Uterus (tissue), 4 donors: Measurements from ENCODE around the gene NTRK3. TPM values are rescaled to one million over a fixed set of nuclear protein-coding genes. Genes with fewer than 3 reads are reported as not detected.
"Not testable (repeated sequence)": the region's sequence is repeated elsewhere in the genome, so short reads cannot be mapped to it uniquely, and the experiment has no call there.

Experiments used
- DNase-seq, 2 donors: peaks; one replicate each; pipeline ENCODE4 v3.0.0-alpha.2; 2019 to 2020
- H3K27ac ChIP-seq, 2 donors: fragments of 200-600 bp; sonication (generic); 1 replicate in 1 of 2; 2 replicates in 1 of 2; pipeline ENCODE4 v1.5.1; 2016 to 2018
- H3K27me3 ChIP-seq, 2 donors: fragments of 200-600 bp; sonication (generic); one replicate each; pipeline ENCODE4 v1.5.1; 2018 to 2019; ENCODE audit warnings: control low read depth in 1 of 2
- H3K36me3 ChIP-seq, 2 donors: fragments of 200-600 bp; sonication (generic); one replicate each; pipeline ENCODE4 v1.5.1; 2019; ENCODE audit warnings: control low read depth in 1 of 2
- H3K4me1 ChIP-seq, 2 donors: fragments of 200-600 bp; sonication (generic); one replicate each; pipeline ENCODE4 v1.5.1; 2018 to 2019; ENCODE audit warnings: control low read depth in 1 of 2
- H3K4me3 ChIP-seq, 2 donors: fragments of 200-600 bp; sonication (generic); 1 replicate in 1 of 2; 2 replicates in 1 of 2; pipeline ENCODE4 v1.5.1; 2018 to 2019; ENCODE audit warnings: mild to moderate bottlenecking in 1 of 2
- H3K9me3 ChIP-seq, 2 donors: fragments of 200-600 bp; sonication (generic); one replicate each; pipeline ENCODE4 v1.5.1; 2019; ENCODE audit warnings: control low read depth in 1 of 2
- POLR2A ChIP-seq, 2 donors: fragments of 450-650 bp; IDR thresholded peaks; one replicate each; pipeline ENCODE4 v1.6.1; 2016; ENCODE audit warnings: antibody characterized with exemption in 2 of 2, mild to moderate bottlenecking in 1 of 2, moderate library complexity in 1 of 2
- intact Hi-C: fragments of 100-400 bp; cut with DNase I; formaldehyde crosslinking; loops from one replicate; pipeline ENCODE4 v1.15.1; 2023; ENCODE audit warnings: low total_unique reads
- total RNA-seq, 4 donors: library from RNA; depleted of rRNA in 3 of 4; stranded (reverse); fragments of >200 nt in 3 of 4; gene quantifications; one replicate each; pipeline versions ENCODE4 v1.1.0 to v1.2.4, GENCODE V29; 2014 to 2023
- TF ChIP-seq, protein P1 (sequence below), 4 experiments: fragments of 200-600 bp in 2 of 4; fragments of 450-650 bp in 2 of 4; sonication (generic) in 2 of 4; IDR thresholded peaks; one replicate each; pipeline ENCODE4 v1.5.1; 2016 to 2019; ENCODE audit warnings: antibody characterized with exemption in 4 of 4, mild to moderate bottlenecking in 2 of 4, moderate library complexity in 1 of 4
- donor health status: DM: yes; HTN: yes; CAD: no.

The NTRK3 gene
- total RNA-seq, 4 donors from 2014 or later, result 6.9 to 47.0 (median 32.5) TPM

DNA sequence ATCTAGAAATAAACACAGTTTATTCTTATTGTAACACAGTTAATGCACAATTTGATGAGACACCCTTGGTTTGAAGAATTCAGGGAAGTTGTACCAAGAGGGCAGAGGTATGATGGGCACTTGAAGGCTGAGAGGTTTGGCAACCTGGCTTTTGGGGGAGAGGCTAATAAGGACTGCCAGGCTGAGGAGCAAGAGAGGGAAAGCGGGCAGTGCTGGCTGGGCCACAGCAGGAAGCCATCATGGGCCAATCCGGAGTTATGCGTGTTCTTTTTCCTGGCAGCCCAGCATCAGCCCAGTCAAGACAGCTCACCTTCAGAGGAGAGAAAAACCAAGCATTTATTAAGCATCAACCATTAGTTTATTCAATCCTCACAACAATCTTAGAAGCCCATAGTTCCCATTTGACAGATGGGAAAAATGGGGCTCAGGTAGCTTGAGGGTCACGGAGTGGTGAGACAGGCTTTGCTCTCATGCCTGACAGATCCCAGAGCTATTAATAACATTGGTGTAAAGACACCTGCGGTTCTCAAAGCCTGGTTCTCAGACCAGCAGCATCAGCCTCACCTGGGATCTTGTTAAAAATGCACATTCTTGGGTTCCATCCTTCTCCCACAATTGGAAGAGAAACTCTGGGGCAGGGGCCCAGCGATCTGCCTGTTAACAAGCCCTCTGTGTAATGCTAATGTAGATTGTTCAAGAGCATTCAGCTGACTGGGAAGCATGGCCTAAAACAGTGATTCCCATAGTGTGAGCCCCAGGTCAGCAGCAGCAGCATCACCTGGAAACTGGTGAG is 183.7 kb downstream of the NTRK3 start:
- intact Hi-C loops, result no loop called here
- Histone ChIP-seq H3K9me3 (no peaks in the 10 kb centered on the region), H3K4me1 (no peaks in the 10 kb centered on the region), H3K27me3 (no peaks in the 10 kb centered on the region), H3K4me3 (no peak overlapping the region), H3K36me3 (no peaks in the 10 kb centered on the region), H3K27ac (no peak overlapping the region)
- DNase-seq, result no peak
- TF ChIP-seq POLR2A (IDR thresholded peaks at IDR 0.05), result no peak
- TF ChIP-seq, protein P1, sequence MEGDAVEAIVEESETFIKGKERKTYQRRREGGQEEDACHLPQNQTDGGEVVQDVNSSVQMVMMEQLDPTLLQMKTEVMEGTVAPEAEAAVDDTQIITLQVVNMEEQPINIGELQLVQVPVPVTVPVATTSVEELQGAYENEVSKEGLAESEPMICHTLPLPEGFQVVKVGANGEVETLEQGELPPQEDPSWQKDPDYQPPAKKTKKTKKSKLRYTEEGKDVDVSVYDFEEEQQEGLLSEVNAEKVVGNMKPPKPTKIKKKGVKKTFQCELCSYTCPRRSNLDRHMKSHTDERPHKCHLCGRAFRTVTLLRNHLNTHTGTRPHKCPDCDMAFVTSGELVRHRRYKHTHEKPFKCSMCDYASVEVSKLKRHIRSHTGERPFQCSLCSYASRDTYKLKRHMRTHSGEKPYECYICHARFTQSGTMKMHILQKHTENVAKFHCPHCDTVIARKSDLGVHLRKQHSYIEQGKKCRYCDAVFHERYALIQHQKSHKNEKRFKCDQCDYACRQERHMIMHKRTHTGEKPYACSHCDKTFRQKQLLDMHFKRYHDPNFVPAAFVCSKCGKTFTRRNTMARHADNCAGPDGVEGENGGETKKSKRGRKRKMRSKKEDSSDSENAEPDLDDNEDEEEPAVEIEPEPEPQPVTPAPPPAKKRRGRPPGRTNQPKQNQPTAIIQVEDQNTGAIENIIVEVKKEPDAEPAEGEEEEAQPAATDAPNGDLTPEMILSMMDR (IDR thresholded peaks at IDR 0.05), result no peak

DNA sequence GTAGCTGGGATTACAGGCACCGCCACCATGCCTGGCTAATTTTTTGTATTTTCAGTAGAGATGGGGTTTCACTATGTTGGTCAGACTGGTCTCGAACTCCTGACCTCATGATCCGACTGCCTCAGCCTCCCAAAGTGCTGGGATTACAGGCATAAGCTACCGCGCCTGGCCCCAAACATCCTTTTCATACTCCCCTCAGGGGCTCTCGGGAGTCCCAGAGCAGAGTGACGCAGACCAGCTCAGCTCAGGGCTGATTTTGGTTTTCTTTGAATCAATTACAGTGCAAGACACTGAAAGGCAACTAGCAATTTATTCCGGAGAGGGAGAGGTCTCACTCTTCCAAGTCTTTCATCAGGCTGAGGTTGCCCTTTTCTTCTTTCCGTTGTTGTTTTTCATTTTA is 184.4 kb downstream of the NTRK3 start:
- H3K4me3 ChIP-seq, H3K9me3 ChIP-seq, H3K27ac ChIP-seq, H3K4me1 ChIP-seq, intact Hi-C loops, H3K27me3 ChIP-seq, H3K36me3 ChIP-seq: not testable (repeated sequence)
- DNase-seq, result peak in 1 of 2 donors; percentile 27

DNA sequence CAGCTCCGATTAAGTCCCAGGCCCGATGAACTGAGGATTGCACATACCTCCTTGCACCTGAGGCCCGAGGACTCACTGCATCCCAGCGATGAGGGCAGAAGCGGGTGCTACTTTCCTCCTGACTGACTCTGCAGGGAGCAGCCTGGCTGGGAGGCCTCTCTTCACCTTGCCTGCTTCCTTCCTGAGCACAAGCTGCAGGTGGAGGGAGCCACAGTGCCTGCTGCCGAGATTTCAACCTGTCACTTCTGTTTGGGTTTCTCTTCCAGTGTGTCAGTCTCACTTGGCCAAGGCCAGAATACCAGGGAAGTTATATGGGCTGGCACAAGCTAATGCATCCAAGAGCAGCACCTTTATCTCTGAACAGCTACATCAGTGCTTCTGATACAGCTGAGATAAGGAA is 185.4 kb downstream of the NTRK3 start:
- H3K27ac ChIP-seq, result no peak overlapping the region
- no peaks in the 10 kb centered on the region for H3K9me3 ChIP-seq
- no peaks in the 10 kb centered on the region for H3K27me3 ChIP-seq
- TF ChIP-seq, protein P1 (IDR thresholded peaks at IDR 0.05), result no peak
- no peak for TF ChIP-seq POLR2A (IDR thresholded peaks at IDR 0.05)
- intact Hi-C loops, result no loop called here
- H3K36me3 ChIP-seq, result no peaks in the 10 kb centered on the region
- no peaks in the 10 kb centered on the region for H3K4me1 ChIP-seq
- DNase-seq, result no peak
- H3K4me3 ChIP-seq, result no peak overlapping the region

DNA sequence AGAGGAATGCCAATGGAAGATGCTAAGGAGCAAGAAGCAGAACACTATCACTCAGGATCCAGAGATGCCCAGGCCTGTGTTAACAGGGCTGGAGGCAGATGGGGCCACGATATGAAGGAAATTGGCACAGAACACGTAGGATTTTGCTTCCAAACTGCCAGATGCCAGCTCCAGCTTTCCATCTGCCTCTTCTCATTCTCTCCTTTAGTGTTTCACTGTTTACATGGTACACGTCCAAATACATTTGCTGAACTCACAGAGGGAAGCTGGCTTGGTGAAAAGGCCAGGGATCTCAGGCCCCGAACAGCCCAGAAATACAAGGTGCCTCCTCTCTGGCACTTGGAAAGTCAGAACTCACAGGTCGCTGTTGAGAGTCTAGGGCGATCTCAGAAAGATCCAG is 187.0 kb downstream of the NTRK3 start:
- DNase-seq, result no peak
- no peaks in the 10 kb centered on the region for H3K9me3 ChIP-seq
- intact Hi-C loops, result no loop called here
- H3K27me3 ChIP-seq, result no peaks in the 10 kb centered on the region
- H3K4me3 ChIP-seq, result no peak overlapping the region
- no peak for TF ChIP-seq POLR2A (IDR thresholded peaks at IDR 0.05)
- H3K27ac ChIP-seq, result no peak overlapping the region
- no peaks in the 10 kb centered on the region for H3K36me3 ChIP-seq
- no peaks in the 10 kb centered on the region for H3K4me1 ChIP-seq

DNA sequence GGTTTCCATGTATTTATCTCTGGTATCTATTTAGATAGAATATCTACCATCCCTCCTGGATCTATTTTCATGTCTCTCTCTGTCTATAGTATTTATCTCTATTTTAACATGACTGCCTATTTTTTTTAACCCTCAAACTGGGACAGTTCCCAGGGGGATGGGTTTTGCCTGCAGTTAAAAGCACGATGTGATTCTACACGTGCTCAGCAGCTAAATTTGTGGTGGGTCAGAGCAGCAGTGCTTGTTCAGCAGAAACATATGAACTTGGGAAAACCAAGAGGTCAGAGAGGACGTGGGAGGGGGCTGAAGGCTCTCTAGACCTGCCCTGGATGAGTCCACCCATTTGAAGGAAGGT is 189.2 kb downstream of the NTRK3 start:
- Histone ChIP-seq H3K4me1 (no peaks in the 10 kb centered on the region), H3K27ac (no peak overlapping the region), H3K36me3 (no peaks in the 10 kb centered on the region), H3K4me3 (no peak overlapping the region), H3K9me3 (no peaks in the 10 kb centered on the region), H3K27me3 (no peaks in the 10 kb centered on the region)
- no peak for DNase-seq
- TF ChIP-seq POLR2A (IDR thresholded peaks at IDR 0.05), result no peak
- TF ChIP-seq, protein P1 (IDR thresholded peaks at IDR 0.05), result no peak
- intact Hi-C loops, result no loop called here

GRCh38 chr15:88066636-88067330 is 189.8 kb downstream of the NTRK3 start:
- H3K36me3 ChIP-seq, result no peaks in the 10 kb centered on the region
- no peaks in the 10 kb centered on the region for H3K9me3 ChIP-seq
- H3K4me1 ChIP-seq, result no peaks in the 10 kb centered on the region
- intact Hi-C loops, result no loop called here
- TF ChIP-seq, protein P1 (IDR thresholded peaks at IDR 0.05), result no peak
- no peak for TF ChIP-seq POLR2A (IDR thresholded peaks at IDR 0.05)
- no peak overlapping the region for H3K4me3 ChIP-seq
- no peaks in the 10 kb centered on the region for H3K27me3 ChIP-seq
- H3K27ac ChIP-seq, result no peak overlapping the region
- DNase-seq, result no peak
